HepG2 (cell line): Measurements from ENCODE around the gene SAMD14. TPM values are rescaled to one million over a fixed set of nuclear protein-coding genes. Genes with fewer than 3 reads are reported as not detected.

Experiments
- ISL2 ChIP-seq: sonication (generic); formaldehyde crosslinking; IDR thresholded peaks from 2 replicates; pipeline ENCODE4 v1.5.0; 2020; ENCODE audit warnings: missing genetic modification reagents
- KDM4B ChIP-seq: sonication (generic); formaldehyde crosslinking; IDR thresholded peaks from 2 replicates; pipeline ENCODE4 v1.4.0; 2020; ENCODE audit warnings: missing genetic modification reagents
- POGK ChIP-seq: sonication (generic); formaldehyde crosslinking; conservative IDR thresholded peaks from 2 replicates; pipeline ENCODE4 v1.8.0; 2022; ENCODE audit warnings: mild to moderate bottlenecking, moderate library complexity, missing genetic modification reagents
- PTBP1 ChIP-seq: fragments of 200-400 bp; formaldehyde crosslinking; IDR thresholded peaks from 2 replicates; pipeline ENCODE4 v1.6.1; 2018; ENCODE audit warnings: low read length, low read depth; ENCODE audit not compliant: poor library complexity, severe bottlenecking
- RERE ChIP-seq: IDR thresholded peaks from 2 replicates; pipeline ENCODE4 v1.6.1; 2016; ENCODE audit warnings: low read depth, missing genetic modification reagents, missing compliant biosample characterization
- TCF7L2 ChIP-seq: IDR thresholded peaks from 2 replicates; pipeline ENCODE4 v1.6.1; 2011; ENCODE audit warnings: mild to moderate bottlenecking, low read depth, low read length, moderate library complexity
- ZBTB26 ChIP-seq: IDR thresholded peaks from 2 replicates; pipeline ENCODE4 v1.6.1; 2016; ENCODE audit warnings: missing compliant biosample characterization, missing genetic modification reagents, borderline replicate concordance
- ZBTB40 ChIP-seq, 2 experiments: fragments of 450-650 bp in 1 of 2; sonication (generic) in 1 of 2; formaldehyde crosslinking in 1 of 2; IDR thresholded peaks; 2 replicates each; pipeline versions ENCODE4 v1.6.1 to v1.8.0; 2016 to 2022; ENCODE audit warnings: antibody characterized with exemption in 1 of 2, mild to moderate bottlenecking in 1 of 2, missing genetic modification reagents in 1 of 2
- ZNF615 ChIP-seq: sonication (generic); formaldehyde crosslinking; IDR thresholded peaks from 2 replicates; pipeline ENCODE4 v1.5.0; 2020; ENCODE audit warnings: mild to moderate bottlenecking, missing genetic modification reagents, borderline replicate concordance
- ZSCAN21 ChIP-seq: sonication (generic); formaldehyde crosslinking; IDR thresholded peaks from 2 replicates; pipeline ENCODE4 v1.8.0; 2022; ENCODE audit warnings: mild to moderate bottlenecking, missing genetic modification reagents, moderate library complexity, borderline replicate concordance
- polyA plus RNA-seq, 8 experiments: library from polyadenylated mRNA; depleted of rRNA in 3 of 8; stranded (reverse) in 7 of 8; unstranded in 1 of 8; fragments of >200 nt; fragmentation: Illumina TruSeq in 4 of 8; extraction: Trizol in 4 of 8; gene quantifications; 2 replicates each; pipeline versions ENCODE4 v1.2.1 to v1.2.3, GENCODE V29; 2011 to 2016; ENCODE audit warnings: low read depth in 4 of 8, missing spikeins in 1 of 8, mixed read lengths in 1 of 8; ENCODE audit not compliant: insufficient read depth in 1 of 8
- total RNA-seq, 5 experiments: library from RNA; depleted of rRNA; stranded (reverse); fragments of >200 nt; fragmentation: Illumina TruSeq; extraction: Trizol; gene quantifications; 2 replicates each; pipeline ENCODE4 v1.2.3, GENCODE V29; 2016; ENCODE audit warnings: low read depth in 1 of 5

The SAMD14 gene
- total and polyA plus RNA-seq, 2 of the 13 experiments (the other 11 are each of a cell fraction or from before 2014, with no cell fraction given): 0.07 to 0.22 TPM

GRCh38 chr17:50146230-50146926 is 16.4 kb upstream of the SAMD14 start (continued):
- TF ChIP-seq ZBTB40 (IDR thresholded peaks at IDR 0.05) (no peak), ZBTB40 (CRISPR knock-in tag; IDR thresholded peaks at IDR 0.05) (0 out of 2 replicates have a peak, but pooled peaks have one; percentile 53), ISL2 (CRISPR knock-in tag) (no peak), ZNF615 (no peak), ZSCAN21 (CRISPR knock-in tag) (no peak), ZBTB26 (CRISPR knock-in tag) (no peak), RERE (CRISPR knock-in tag) (no peak), POGK (CRISPR knock-in tag) (no peak), KDM4B (CRISPR knock-in tag) (no peak), TCF7L2 (no peak), PTBP1 (no peak)
